Cardiac fibroblast (primary cell): ENCODE measurements around the gene PIP4K2A.

Source experiments
- DNase-seq, 2 donors: peaks; one replicate each; pipeline versions ENCODE4 v3.0.0 to v3.0.0-alpha.2; 2010; ENCODE audit warnings: low read depth in 2 of 2
- H3K4me3 ChIP-seq, 2 donors: replicated peaks in 1 of 2; 1 replicate in 1 of 2; 2 replicates in 1 of 2; pipeline ENCODE4 v1.5.1; 2011; ENCODE audit warnings: low read depth in 2 of 2, low read length in 2 of 2, mild to moderate bottlenecking in 2 of 2, moderate library complexity in 1 of 2
- TF ChIP-seq, protein P1 (sequence below): IDR thresholded peaks from one replicate; pipeline ENCODE4 v1.5.1; 2011; ENCODE audit warnings: low read depth, mild to moderate bottlenecking, low read length, inconsistent platforms

The PIP4K2A gene

DNA sequence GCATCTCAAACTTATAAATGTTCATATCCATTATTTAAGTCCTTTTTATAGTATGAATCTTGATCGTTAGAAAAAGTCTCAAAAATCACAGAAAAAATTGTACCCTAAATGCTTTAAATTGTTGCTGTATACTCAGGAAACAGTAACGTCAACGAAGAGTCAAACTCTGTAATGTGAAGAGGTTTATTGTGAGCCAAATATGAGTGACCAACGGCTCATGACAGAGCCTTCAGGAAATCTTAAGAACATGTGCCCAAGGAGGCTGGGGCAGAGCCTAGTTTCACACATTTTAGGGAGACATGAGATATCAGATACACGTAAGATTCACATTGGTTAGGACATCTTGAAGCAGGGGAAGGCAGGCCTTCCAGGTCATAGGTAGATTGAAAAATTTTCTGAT lies 86.1 kb downstream of the PIP4K2A start:
- no peak for DNase-seq
- TF ChIP-seq, protein P1, sequence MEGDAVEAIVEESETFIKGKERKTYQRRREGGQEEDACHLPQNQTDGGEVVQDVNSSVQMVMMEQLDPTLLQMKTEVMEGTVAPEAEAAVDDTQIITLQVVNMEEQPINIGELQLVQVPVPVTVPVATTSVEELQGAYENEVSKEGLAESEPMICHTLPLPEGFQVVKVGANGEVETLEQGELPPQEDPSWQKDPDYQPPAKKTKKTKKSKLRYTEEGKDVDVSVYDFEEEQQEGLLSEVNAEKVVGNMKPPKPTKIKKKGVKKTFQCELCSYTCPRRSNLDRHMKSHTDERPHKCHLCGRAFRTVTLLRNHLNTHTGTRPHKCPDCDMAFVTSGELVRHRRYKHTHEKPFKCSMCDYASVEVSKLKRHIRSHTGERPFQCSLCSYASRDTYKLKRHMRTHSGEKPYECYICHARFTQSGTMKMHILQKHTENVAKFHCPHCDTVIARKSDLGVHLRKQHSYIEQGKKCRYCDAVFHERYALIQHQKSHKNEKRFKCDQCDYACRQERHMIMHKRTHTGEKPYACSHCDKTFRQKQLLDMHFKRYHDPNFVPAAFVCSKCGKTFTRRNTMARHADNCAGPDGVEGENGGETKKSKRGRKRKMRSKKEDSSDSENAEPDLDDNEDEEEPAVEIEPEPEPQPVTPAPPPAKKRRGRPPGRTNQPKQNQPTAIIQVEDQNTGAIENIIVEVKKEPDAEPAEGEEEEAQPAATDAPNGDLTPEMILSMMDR: no peak
- no peak overlapping the region for H3K4me3 ChIP-seq

DNA sequence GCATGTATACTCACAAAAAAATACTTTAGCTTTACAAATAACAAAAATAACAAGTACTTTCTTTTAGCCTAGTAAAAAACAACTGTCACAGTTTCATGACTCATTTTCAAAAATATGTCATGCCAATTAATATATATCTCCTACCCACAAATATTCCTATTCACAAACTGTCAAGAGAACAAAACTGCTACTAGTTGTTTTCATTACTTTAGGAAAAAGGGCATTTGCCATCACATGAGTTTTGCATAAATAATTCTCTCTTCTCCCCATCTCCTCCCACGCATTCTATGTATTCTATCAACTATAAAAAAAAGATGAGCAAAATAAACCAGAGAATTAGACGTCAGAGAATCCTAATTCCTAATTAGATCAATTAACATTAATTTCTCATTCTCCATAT lies 87.6 kb downstream of the PIP4K2A start:
- H3K4me3 ChIP-seq: no peak overlapping the region
- DNase-seq: no peak
- TF ChIP-seq, protein P1: no peak

DNA sequence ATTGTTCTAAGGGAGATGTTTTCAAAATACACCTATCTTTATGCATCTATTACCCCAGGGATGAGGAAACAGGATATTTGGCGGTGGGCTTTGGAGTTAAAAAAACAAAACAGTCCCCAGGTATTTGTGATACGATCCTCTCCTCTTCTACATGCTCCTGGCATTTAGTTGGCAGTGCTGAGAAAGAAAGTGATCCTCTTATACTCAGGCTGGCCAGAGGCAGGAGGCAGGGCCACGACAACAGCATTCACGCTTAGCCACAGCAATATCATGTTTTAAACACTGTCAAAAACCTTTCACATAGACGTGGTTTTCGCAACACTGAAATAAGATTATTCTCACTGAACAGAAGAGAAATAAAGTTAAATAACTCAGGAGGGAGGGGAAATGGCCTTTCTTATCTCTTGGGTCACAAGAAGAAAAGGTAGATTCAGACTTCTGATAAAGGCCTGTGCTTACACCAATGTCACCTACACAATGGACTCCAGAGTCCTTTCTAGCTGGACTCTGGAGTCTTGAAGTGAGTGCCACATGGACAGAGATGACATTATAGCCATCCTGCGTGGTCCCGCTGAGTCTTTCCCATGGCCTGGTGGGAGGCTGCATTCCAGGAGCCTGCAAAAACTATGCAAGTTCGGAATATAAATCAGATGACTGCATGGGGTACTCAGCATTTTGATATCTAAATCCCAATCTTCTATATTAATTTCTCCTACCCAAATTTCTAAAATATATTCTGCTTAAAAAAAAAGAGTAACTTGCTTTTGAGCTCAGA lies 88.7 kb downstream of the PIP4K2A start:
- no peak for DNase-seq
- TF ChIP-seq, protein P1: no peak
- H3K4me3 ChIP-seq: no peak overlapping the region

DNA sequence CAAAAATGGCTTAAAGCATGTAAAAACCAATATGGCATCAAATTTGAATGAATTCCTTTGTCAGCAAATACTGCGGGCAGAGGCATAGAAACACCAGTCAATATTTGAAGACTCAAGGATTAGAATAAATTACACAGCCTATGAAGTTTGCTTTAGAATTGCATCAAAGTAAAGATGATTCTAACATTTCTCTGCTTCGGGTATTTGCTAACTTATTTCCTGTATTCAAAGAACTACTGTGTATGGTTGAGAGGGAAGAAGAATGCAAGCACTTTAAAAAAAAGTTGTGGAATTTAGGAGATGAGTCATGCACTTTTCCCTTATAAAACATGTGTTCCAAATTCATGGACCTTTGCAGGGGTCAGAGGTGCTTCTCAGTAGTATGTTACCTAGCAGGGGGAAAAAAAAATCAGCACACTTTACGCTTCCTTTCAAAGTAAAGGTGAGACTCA lies 90.1 kb downstream of the PIP4K2A start:
- DNase-seq: peak; percentile 80 to 82
- TF ChIP-seq, protein P1: no peak
- no peak overlapping the region for H3K4me3 ChIP-seq

DNA sequence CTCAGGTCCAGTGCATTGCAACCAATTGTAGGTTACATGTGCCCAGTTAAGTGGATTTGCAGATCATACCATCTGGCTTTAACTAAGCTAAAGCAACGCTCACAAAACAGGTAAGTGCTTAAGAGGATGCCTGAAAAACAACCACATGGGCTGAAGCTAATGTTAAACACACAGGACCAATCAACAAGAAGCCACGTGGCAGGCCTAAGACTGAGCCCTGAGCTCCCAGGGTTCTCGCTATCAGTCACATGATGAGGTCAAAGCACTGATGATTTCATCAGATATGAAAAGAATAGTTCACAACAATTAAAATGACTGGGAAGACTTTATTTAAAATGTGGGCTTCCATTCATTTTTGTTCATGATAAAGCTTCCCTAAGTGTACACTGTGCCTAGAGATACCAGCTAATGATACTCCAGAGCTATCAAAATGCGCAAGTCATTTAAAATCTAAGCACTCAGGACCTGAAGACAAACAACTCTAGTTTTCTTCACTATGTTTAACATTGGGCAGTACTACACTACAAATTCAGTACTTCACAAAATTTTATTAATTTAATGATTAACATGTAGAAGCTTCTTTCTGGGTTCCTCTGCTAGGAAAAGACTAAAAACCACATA lies 90.6 kb downstream of the PIP4K2A start:
- no peak overlapping the region for H3K4me3 ChIP-seq
- no peak for DNase-seq
- TF ChIP-seq, protein P1: no peak

DNA sequence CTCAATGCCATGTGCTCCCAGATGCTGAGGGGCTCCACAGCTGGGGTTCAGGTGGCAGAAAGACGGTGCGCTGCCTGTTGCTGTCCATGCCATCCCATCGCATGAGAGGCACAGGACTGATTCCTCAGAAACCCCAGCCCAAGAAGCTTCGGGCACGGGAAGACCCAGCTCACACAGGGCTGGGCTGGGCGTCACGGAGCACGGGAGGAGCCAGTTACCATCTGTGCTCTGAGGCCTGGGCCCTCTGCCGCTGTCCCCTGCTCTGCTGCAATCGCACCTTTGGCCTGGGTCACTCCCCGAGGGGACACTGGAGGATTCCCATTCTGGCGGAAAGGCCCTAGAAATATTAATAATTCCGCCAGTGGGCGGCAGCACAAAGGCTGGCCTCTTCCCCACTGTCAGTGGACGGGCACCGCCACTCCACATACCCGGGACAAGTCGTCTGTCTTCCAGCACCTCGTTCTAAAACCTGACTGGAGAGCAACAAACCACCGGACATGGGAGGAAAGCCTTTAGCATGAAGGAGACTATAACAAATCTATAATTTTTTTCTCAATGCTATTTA lies 92.1 kb downstream of the PIP4K2A start:
- TF ChIP-seq, protein P1: no peak
- no peak for DNase-seq
- H3K4me3 ChIP-seq: no peak overlapping the region
